ENCODE results near the gene KLF16.

KLF16 gene

DNA sequence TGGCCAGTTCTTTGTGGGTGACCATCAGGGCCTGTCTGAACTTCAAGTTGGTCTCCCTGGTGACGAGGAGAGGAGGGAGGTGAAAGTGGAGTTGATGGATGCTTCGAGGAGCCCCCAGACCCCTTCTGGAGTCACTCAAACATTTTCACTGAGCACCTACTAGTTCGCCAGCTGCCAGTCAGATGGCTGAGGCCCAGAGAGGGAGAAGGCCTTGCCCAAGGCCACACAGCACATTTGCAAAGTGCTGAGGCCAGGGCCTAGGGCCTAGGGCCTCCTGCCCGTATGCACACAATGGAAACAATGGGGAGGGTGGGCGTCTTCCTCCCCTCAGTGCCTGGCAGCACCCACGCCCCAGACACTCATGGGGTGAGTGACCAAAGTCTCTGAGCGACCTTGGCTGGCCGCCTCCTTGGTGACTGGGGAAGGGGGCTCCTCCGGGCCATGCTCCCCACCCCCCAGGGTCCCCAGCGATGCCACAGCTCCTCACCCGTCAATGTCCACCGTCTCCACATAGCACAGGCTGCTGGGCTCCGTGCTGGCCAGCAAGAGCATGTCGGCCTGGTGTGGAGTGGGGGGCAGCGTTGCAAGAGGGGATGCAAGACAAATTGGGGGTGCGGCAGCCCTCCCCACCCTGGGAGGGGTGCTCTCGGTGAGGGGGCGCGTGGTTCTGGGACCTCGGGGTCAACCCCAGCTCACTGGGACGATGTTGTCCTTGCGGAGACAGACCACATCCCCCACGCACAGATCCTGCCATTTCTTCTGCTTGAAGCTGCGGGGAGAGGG is 57.8 kb downstream of the KLF16 start:
- DNase-seq, result no peak

DNA sequence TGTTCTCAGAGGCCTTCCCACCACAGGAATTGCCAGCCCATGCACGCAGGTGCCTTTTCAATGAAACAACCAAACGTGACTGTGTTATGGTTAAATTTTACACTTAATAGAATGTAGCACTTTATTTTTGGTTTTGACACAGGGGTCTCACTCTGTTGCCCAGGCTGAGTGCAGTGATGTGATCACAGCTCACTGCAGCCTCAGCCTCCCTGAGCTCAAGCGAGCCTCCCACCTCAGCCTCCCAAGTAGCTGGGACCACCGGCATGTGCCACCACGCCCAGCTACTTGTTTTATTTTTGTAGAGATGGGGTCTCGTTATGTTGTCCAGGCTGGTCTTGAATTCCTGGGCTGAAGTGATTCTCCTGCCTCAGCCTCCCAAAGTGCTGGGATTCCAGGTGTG is 58.5 kb downstream of the KLF16 start:
- DNase-seq, result no peak
